A549 (cell line): ENCODE results near the gene ZIC1. TPM values are rescaled to one million over a fixed set of nuclear protein-coding genes. Genes with fewer than 3 reads are reported as not detected.

Source experiments
- ATAC-seq, 2 experiments: fragments of 200-7000 bp in 1 of 2; fragments of >200 bp in 1 of 2; cut with Nextera tagmentation in 1 of 2; cut with Tn5 transposase in 1 of 2; 3 replicates each; pipeline versions ENCODE4 v1.8.0 to v1.9.1; 2018 to 2020; ENCODE audit warnings: mild to moderate bottlenecking in 1 of 2, moderate library complexity in 1 of 2
- CTCF ChIA-PET: fragments of 300-600 bp; sonication (Branson Sonifier 250); formaldehyde crosslinking; extraction: SDS; loops from one replicate; lab custom pipeline; 2021; ENCODE audit warnings: antibody characterized with exemption, inconsistent platforms; lab: Yijun Ruan, JAX
- POLR2A ChIA-PET: fragments of 350-600 bp; formaldehyde crosslinking; extraction: SDS; loops from one replicate; lab custom pipeline; 2021; ENCODE audit warnings: antibody characterized with exemption, inconsistent platforms; lab: Yijun Ruan, JAX
- DNase-seq, 2 experiments: peaks; one replicate each; pipeline versions ENCODE4 v3.0.0 to v3.0.0-alpha.2; 2011 to 2016; ENCODE audit warnings: low read depth in 1 of 2, low spot score in 1 of 2
- FAIRE-seq: peaks from 2 replicates; lab custom pipeline; 2011; peaks lifted over from hg19 to GRCh38; lab: Jason Lieb, UNC
- H3K27ac ChIP-seq, 2 experiments: fragments of >200 bp; sonication (Bioruptor Twin); formaldehyde crosslinking; 3 replicates each; pipeline ENCODE4 v1.5.1; 2016 to 2017
- H3K4me1 ChIP-seq: fragments of >200 bp; sonication (Bioruptor Twin); formaldehyde crosslinking; 3 replicates; pipeline ENCODE4 v1.6.1; 2016
- H3K4me2 ChIP-seq: fragments of >200 bp; sonication (Bioruptor Twin); formaldehyde crosslinking; 3 replicates; pipeline ENCODE4 v1.6.1; 2016
- H3K4me3 ChIP-seq: fragments of >200 bp; sonication (Bioruptor Twin); formaldehyde crosslinking; 3 replicates; pipeline ENCODE4 v1.5.1; 2016
- H3K9me3 ChIP-seq: fragments of >200 bp; sonication (Bioruptor Twin); formaldehyde crosslinking; 3 replicates; pipeline ENCODE4 v1.6.1; 2016
- BHLHE40 ChIP-seq: IDR thresholded peaks from 2 replicates; pipeline ENCODE4 v1.6.1; 2012; ENCODE audit warnings: low read depth, low read length, inconsistent platforms
- CEBPB ChIP-seq, 2 experiments: fragments of >200 bp in 1 of 2; sonication (Bioruptor Twin) in 1 of 2; formaldehyde crosslinking in 1 of 2; IDR thresholded peaks; 2 replicates each; pipeline ENCODE4 v1.6.1; 2012 to 2016
- CHD4 ChIP-seq: fragments of 200-600 bp; sonication (generic); IDR thresholded peaks from 2 replicates; pipeline ENCODE4 v1.6.1; 2016; ENCODE audit warnings: antibody characterized with exemption, mild to moderate bottlenecking, borderline replicate concordance
- E2F6 ChIP-seq: IDR thresholded peaks from 2 replicates; pipeline ENCODE4 v1.6.1; 2012; ENCODE audit warnings: low read depth, borderline replicate concordance
- EHMT2 ChIP-seq: fragments of 200-600 bp; sonication (generic); IDR thresholded peaks from 2 replicates; pipeline ENCODE4 v1.6.1; 2016; ENCODE audit warnings: antibody characterized with exemption, low read depth, mild to moderate bottlenecking, moderate library complexity
- ESRRA ChIP-seq: fragments of 150-350 bp; IDR thresholded peaks from 2 replicates; pipeline ENCODE4 v1.6.1; 2014; ENCODE audit warnings: mild to moderate bottlenecking, low read length, borderline replicate concordance
- FOSB ChIP-seq: fragments of 250-450 bp; sonication (Bioruptor Pico); IDR thresholded peaks from 2 replicates; pipeline ENCODE4 v1.5.0; 2020; ENCODE audit warnings: mild to moderate bottlenecking, moderate library complexity
- FOXS1 ChIP-seq: fragments of 250-450 bp; sonication (Bioruptor Pico); IDR thresholded peaks from 2 replicates; pipeline ENCODE4 v1.5.0; 2020; ENCODE audit warnings: mild to moderate bottlenecking, moderate library complexity
- KDM1A ChIP-seq: fragments of 200-600 bp; sonication (generic); IDR thresholded peaks from 2 replicates; pipeline ENCODE4 v1.6.1; 2016; ENCODE audit warnings: low read depth, mild to moderate bottlenecking
- NFE2L2 ChIP-seq: fragments of 150-350 bp; conservative IDR thresholded peaks from 2 replicates; pipeline ENCODE4 v1.6.1; 2014; ENCODE audit warnings: low read length
- POLR2A ChIP-seq: IDR thresholded peaks from 2 replicates; pipeline ENCODE4 v1.6.1; 2012; ENCODE audit warnings: mild to moderate bottlenecking, low read length
- RCOR1 ChIP-seq: fragments of 150-350 bp; IDR thresholded peaks from 2 replicates; pipeline ENCODE4 v1.6.1; 2014; ENCODE audit warnings: antibody characterized with exemption, low read length, low read depth
- RFX5 ChIP-seq: fragments of 450-650 bp; IDR thresholded peaks from 2 replicates; pipeline ENCODE4 v1.7.1; 2014; ENCODE audit warnings: antibody characterized with exemption, mild to moderate bottlenecking, moderate library complexity
- RNF2 ChIP-seq: fragments of 200-600 bp; sonication (generic); IDR thresholded peaks from 2 replicates; pipeline ENCODE4 v1.6.1; 2016; ENCODE audit warnings: low read depth, mild to moderate bottlenecking, antibody characterized with exemption, moderate library complexity, borderline replicate concordance
- SMC3 ChIP-seq: fragments of >200 bp; sonication (Bioruptor Twin); formaldehyde crosslinking; IDR thresholded peaks from 3 replicates; pipeline ENCODE4 v1.6.1; 2018; ENCODE audit warnings: inconsistent platforms
- SREBF2 ChIP-seq: fragments of 450-650 bp; IDR thresholded peaks from 2 replicates; pipeline ENCODE4 v1.6.1; 2014; ENCODE audit warnings: mild to moderate bottlenecking, moderate library complexity
- TFCP2L1 ChIP-seq: fragments of 250-450 bp; sonication (Bioruptor Pico); IDR thresholded peaks from 2 replicates; pipeline ENCODE4 v1.5.0; 2021; ENCODE audit warnings: mild to moderate bottlenecking
- TP53 ChIP-seq: fragments of 250-450 bp; sonication (Bioruptor Pico); IDR thresholded peaks from 2 replicates; pipeline ENCODE4 v1.5.0; 2021; ENCODE audit warnings: mild to moderate bottlenecking, moderate library complexity
- ZC3H11A ChIP-seq: fragments of 450-650 bp; IDR thresholded peaks from 2 replicates; pipeline ENCODE4 v1.6.1; 2014; ENCODE audit warnings: antibody characterized with exemption, mild to moderate bottlenecking
- ZFP36 ChIP-seq: fragments of 450-650 bp; IDR thresholded peaks from 2 replicates; pipeline ENCODE4 v1.6.1; 2014; ENCODE audit warnings: borderline replicate concordance; ENCODE audit not compliant: partially characterized antibody
- WGBS: methylation state at CpG from one replicate; pipeline ENCODE4 v1.1.6; 2017; ENCODE audit errors: missing lambda C conversion rate; 5-methylcytosine and 5-hydroxymethylcytosine counted together
- polyA plus RNA-seq, 4 experiments: library from polyadenylated mRNA; depleted of rRNA in 3 of 4; stranded (reverse); fragments of >200 nt; fragmentation: RNase III in 1 of 4; extraction: RNeasy Plus Mini Kit Qiagen cat#74134 plus additional on column Dnase treatment in 1 of 4; gene quantifications; 2 replicates in 3 of 4; 3 replicates in 1 of 4; pipeline ENCODE4 v1.2.3, GENCODE V29; 2011 to 2017
- TF ChIP-seq, protein P1 (sequence below): fragments of 250-450 bp; sonication (Bioruptor Pico); IDR thresholded peaks from 2 replicates; pipeline ENCODE4 v1.5.0; 2020; ENCODE audit warnings: low read depth, mild to moderate bottlenecking, moderate library complexity
- TF ChIP-seq, protein P2 (sequence below): fragments of >200 bp; sonication (Bioruptor Twin); formaldehyde crosslinking; IDR thresholded peaks from 3 replicates; pipeline ENCODE4 v1.6.1; 2016
- TF ChIP-seq, protein P3 (sequence below): fragments of >200 bp; sonication (Bioruptor Twin); formaldehyde crosslinking; IDR thresholded peaks from 2 replicates; pipeline ENCODE4 v1.6.1; 2016

Gene ZIC1
- polyA plus RNA-seq, 2 of the 4 experiments (the other 2 are of a cell fraction): 0.01 TPM; not detected in 1

DNA sequence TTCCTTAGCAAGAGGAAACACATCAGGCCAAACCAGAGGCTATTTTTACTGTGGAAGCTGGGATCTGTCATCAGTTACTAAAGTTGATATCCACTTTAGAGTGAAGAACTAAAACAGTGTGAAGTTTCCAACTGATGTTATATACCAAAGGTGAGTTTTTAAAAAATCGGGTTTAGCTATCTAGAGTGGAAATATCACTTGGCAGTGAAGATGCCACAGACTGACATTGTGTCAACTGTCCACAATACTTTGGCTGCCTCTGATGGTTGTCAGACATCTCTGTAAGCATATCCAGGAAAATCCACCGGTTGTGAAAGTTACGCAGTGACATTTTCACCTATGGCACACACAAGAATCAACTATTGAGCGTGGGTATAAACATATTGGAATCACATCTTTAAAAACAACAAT, 9.2 kb downstream of the ZIC1 start (continued):
- TF ChIP-seq, protein P1, sequence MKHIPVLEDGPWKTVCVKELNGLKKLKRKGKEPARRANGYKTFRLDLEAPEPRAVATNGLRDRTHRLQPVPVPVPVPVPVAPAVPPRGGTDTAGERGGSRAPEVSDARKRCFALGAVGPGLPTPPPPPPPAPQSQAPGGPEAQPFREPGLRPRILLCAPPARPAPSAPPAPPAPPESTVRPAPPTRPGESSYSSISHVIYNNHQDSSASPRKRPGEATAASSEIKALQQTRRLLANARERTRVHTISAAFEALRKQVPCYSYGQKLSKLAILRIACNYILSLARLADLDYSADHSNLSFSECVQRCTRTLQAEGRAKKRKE: no peak
- TF ChIP-seq E2F6 (no peak), NFE2L2 (no peak), RFX5 (no peak)
- TF ChIP-seq, protein P2, sequence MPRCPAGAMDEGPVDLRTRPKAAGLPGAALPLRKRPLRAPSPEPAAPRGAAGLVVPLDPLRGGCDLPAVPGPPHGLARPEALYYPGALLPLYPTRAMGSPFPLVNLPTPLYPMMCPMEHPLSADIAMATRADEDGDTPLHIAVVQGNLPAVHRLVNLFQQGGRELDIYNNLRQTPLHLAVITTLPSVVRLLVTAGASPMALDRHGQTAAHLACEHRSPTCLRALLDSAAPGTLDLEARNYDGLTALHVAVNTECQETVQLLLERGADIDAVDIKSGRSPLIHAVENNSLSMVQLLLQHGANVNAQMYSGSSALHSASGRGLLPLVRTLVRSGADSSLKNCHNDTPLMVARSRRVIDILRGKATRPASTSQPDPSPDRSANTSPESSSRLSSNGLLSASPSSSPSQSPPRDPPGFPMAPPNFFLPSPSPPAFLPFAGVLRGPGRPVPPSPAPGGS: no peak

DNA sequence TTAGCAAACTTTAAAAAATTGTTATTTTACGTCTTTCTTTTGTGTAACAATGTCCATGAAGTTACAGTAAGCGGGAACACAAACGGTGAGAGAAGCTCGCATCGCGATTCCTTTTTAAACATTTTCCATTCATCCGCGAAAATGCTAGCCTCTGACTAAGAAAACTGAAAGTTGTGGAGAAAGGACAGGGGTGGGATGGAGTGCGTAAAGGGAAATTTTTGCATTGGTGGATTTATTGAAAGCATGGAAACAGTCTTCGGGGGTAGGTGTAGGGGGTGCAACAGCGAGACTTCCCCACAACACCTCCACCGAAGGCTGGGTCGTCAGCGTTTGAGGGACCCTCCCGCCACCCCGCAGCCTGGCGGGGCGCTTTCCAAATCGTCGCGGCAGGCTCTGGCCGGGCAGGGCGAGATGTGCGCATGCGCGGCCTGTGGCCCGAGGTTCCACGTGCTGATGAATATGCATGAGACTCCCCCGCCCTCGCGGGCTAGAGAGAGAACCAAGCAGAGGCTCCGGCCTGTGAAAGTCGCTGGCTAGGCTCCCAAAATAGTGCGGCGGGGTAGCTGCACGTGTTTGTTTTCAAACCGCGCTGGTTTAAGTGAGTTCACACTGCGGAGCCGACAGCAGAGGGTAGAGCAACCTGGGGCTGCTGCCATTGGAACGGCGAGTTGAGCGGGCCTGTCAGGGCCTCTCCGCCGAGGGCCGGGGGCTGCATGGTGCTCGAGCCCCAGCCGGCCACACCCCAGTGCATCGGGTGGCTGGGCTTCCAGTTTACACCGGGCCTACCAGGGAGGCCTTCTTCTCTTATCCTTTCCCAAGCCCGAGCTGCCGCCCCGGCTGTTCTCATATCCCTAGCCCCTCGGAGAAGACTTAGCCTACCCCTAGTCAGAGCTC, 9.9 kb downstream of the ZIC1 start:
- no peaks in the 10 kb centered on the region for H3K4me1 ChIP-seq
- H3K4me3 ChIP-seq: no peak overlapping the region
- CTCF ChIA-PET: no interaction called here
- TF ChIP-seq FOSB (no peak), CHD4 (no peak), ZFP36 (no peak), SREBF2 (no peak), BHLHE40 (no peak), FOXS1 (no peak), KDM1A (no peak), EHMT2 (no peak), TFCP2L1 (CRISPR knock-in tag) (no peak), ZC3H11A (no peak), SMC3 (no peak)
- TF ChIP-seq, all 56 proteins: peak for 0
- Histone ChIP-seq H3K27ac (no peak overlapping the region), H3K9me3 (no peaks in the 10 kb centered on the region), H3K4me2 (no peak overlapping the region)
- POLR2A ChIA-PET: no interaction called here
- FAIRE-seq (no peak), ATAC-seq (no peak), DNase-seq (no peak)
- WGBS: 82% methylated on average over 53 of the region's 54 CpGs

GRCh38 chr3:147419781-147420224, 10.6 kb downstream of the ZIC1 start:
- Histone ChIP-seq H3K9me3 (no peaks in the 10 kb centered on the region), H3K4me1 (no peaks in the 10 kb centered on the region), H3K4me3 (no peak overlapping the region), H3K27ac (no peak overlapping the region), H3K4me2 (no peak overlapping the region)
- DNase-seq: no peak
- TF ChIP-seq SREBF2 (no peak), RNF2 (no peak), POLR2A (no peak), NFE2L2 (no peak), RCOR1 (no peak), TFCP2L1 (CRISPR knock-in tag) (no peak), CEBPB (IDR thresholded peaks at IDR 0.05) (no peak), ESRRA (no peak), TP53 (no peak)
- TF ChIP-seq, protein P3, sequence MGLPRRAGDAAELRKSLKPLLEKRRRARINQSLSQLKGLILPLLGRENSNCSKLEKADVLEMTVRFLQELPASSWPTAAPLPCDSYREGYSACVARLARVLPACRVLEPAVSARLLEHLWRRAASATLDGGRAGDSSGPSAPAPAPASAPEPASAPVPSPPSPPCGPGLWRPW: no peak
- TF ChIP-seq, protein P1: no peak
- TF ChIP-seq, protein P2: no peak
- CTCF ChIA-PET: no interaction called here
- no peak for FAIRE-seq
- ATAC-seq: no peak
- 55% methylated on average over 10 of the region's 10 CpGs for WGBS
- POLR2A ChIA-PET: no interaction called here
